GM19468 (cell line): ENCODE results near the gene SLC24A1.

Source experiments
- ATAC-seq: cut with Tn5 transposase; IDR thresholded peaks from one replicate; pipeline ENCODE4 v1.9.1; 2021; ENCODE audit warnings: mild to moderate bottlenecking, moderate library complexity, moderate number of reproducible peaks; ENCODE audit not compliant: unreplicated experiment; ENCODE audit errors: extremely low read depth

Gene SLC24A1

GRCh38 chr15:65650312-65651041, 28.7 kb downstream of the SLC24A1 start:
- no peak for ATAC-seq

GRCh38 chr15:65651042-65651322, 29.2 kb downstream of the SLC24A1 start:
- ATAC-seq, result no peak

GRCh38 chr15:65651831-65652749, 30.4 kb downstream of the SLC24A1 start:
- no peak for ATAC-seq

GRCh38 chr15:65653341-65653740, 31.6 kb downstream of the SLC24A1 start:
- ATAC-seq, result no peak

- ATAC-seq, result no peak
These were observed 32.2 kb downstream of the SLC24A1 start for GRCh38 chr15:65653801-65654521.

GRCh38 chr15:65655026-65655425, 33.3 kb downstream of the SLC24A1 start:
- no peak for ATAC-seq

GRCh38 chr15:65655457-65655856, 33.7 kb downstream of the SLC24A1 start:
- ATAC-seq, result no peak

GRCh38 chr15:65659502-65660052, 37.8 kb downstream of the SLC24A1 start:
- ATAC-seq, result no peak

- no peak for ATAC-seq
These were observed 39.2 kb downstream of the SLC24A1 start for GRCh38 chr15:65660927-65661326.

GRCh38 chr15:65663521-65663920, 41.8 kb downstream of the SLC24A1 start:
- no peak for ATAC-seq

- ATAC-seq, result no peak
These were observed 44.5 kb downstream of the SLC24A1 start for GRCh38 chr15:65666257-65666656.

GRCh38 chr15:65675551-65675950, 53.8 kb downstream of the SLC24A1 start:
- no peak for ATAC-seq

- no peak for ATAC-seq
These were observed 54.4 kb downstream of the SLC24A1 start for GRCh38 chr15:65676123-65676522.

GRCh38 chr15:65680544-65680943, 58.8 kb downstream of the SLC24A1 start:
- ATAC-seq, result no peak

GRCh38 chr15:65682404-65682911, 60.7 kb downstream of the SLC24A1 start:
- no peak for ATAC-seq

GRCh38 chr15:65688462-65688861, 66.7 kb downstream of the SLC24A1 start:
- ATAC-seq, result no peak

- no peak for ATAC-seq
These were observed 68.4 kb downstream of the SLC24A1 start for GRCh38 chr15:65690173-65690572.

- no peak for ATAC-seq
These were observed 69.0 kb downstream of the SLC24A1 start for GRCh38 chr15:65690778-65691177.

- no peak for ATAC-seq
These were observed 73.3 kb downstream of the SLC24A1 start for GRCh38 chr15:65695081-65695480.
